Medulla oblongata (tissue), 1 donor: ENCODE results near the gene HOXD1.

ENCODE experiments used
- DNase-seq: peaks from one replicate; pipeline ENCODE4 v3.0.0-alpha.2; 2015; ENCODE audit errors: extremely low spot score

The HOXD1 gene

GRCh38 chr2:176152350-176153181 is 35.9 kb upstream of the HOXD1 start:
- no peak for DNase-seq

- DNase-seq: no peak
Measured at GRCh38 chr2:176154576-176155252, 33.8 kb upstream of the HOXD1 start.

GRCh38 chr2:176155356-176156044 is 33.0 kb upstream of the HOXD1 start:
- DNase-seq: no peak

- DNase-seq: no peak
Measured at GRCh38 chr2:176156301-176156806, 32.1 kb upstream of the HOXD1 start.

GRCh38 chr2:176156807-176157498 is 31.5 kb upstream of the HOXD1 start, which contains the start of gene HOXD3:
Gene HOXD3 (plus strand): TSS chr2:176157307. CDS start chr2:176169115, 11,808 bp downstream.
- no peak for DNase-seq

- DNase-seq: peak; percentile 51
Measured at GRCh38 chr2:176157499-176158185, 30.8 kb upstream of the HOXD1 start.

GRCh38 chr2:176158186-176158591 is 30.3 kb upstream of the HOXD1 start:
- DNase-seq: no peak

- no peak for DNase-seq
Measured at GRCh38 chr2:176158855-176159662, 29.4 kb upstream of the HOXD1 start.

- no peak for DNase-seq
Measured at GRCh38 chr2:176159663-176160250, 28.7 kb upstream of the HOXD1 start.

- no peak for DNase-seq
Measured at GRCh38 chr2:176160251-176160985, 28.1 kb upstream of the HOXD1 start.

GRCh38 chr2:176160986-176161824 is 27.3 kb upstream of the HOXD1 start:
- DNase-seq: no peak

- peak; percentile 60 for DNase-seq
Measured at GRCh38 chr2:176161825-176162626, 26.4 kb upstream of the HOXD1 start.

GRCh38 chr2:176162911-176163671 is 25.4 kb upstream of the HOXD1 start:
- no peak for DNase-seq

- no peak for DNase-seq
Measured at GRCh38 chr2:176163672-176164056, 24.8 kb upstream of the HOXD1 start.

- no peak for DNase-seq
Measured at GRCh38 chr2:176164201-176164600, 24.3 kb upstream of the HOXD1 start.

- no peak for DNase-seq
Measured at GRCh38 chr2:176164611-176165369, 23.7 kb upstream of the HOXD1 start.
